Hematopoietic multipotent progenitor cell treated with erythropoietin and hydrocortisone succinate and interleukin-3 and kit ligand, for 4 days (in vitro differentiated cells): Measurements from ENCODE around the gene DQX1.

ENCODE experiments used
- DNase-seq: peaks from one replicate; pipeline ENCODE4 v3.0.0-alpha.2; 2015

Gene DQX1

GRCh38 chr2:74554820-74555531, 28.9 kb upstream of the DQX1 start:
- DNase-seq = peak; percentile 76

- DNase-seq = peak; percentile 91
Observed at GRCh38 chr2:74553892-74554819, 28.1 kb upstream of the DQX1 start, which contains the start of the genes DOK1 and LOXL3. Gene DOK1 (plus strand): TSS chr2:74554720. CDS start chr2:74554755, 35 bp downstream. Gene LOXL3 (minus strand): TSS chr2:74553942. CDS start chr2:74552634, 1,308 bp downstream.

- DNase-seq = peak; percentile 48
Observed at GRCh38 chr2:74552914-74553811, 27.1 kb upstream of the DQX1 start.

- DNase-seq = no peak
Observed at GRCh38 chr2:74551942-74552913, 26.2 kb upstream of the DQX1 start.

- no peak for DNase-seq
Observed at GRCh38 chr2:74551530-74551929, 25.5 kb upstream of the DQX1 start.

- DNase-seq = no peak
Observed at GRCh38 chr2:74550231-74550630, 24.2 kb upstream of the DQX1 start.

- DNase-seq = peak; percentile 86
Observed at GRCh38 chr2:74548900-74549826, 23.1 kb upstream of the DQX1 start.

- no peak for DNase-seq
Observed at GRCh38 chr2:74548285-74548899, 22.4 kb upstream of the DQX1 start.

- no peak for DNase-seq
Observed at GRCh38 chr2:74546004-74546403, 20.0 kb upstream of the DQX1 start.

GRCh38 chr2:74544634-74545033, 18.6 kb upstream of the DQX1 start:
- DNase-seq = no peak

- no peak for DNase-seq
Observed at GRCh38 chr2:74542978-74543377, 16.9 kb upstream of the DQX1 start.

GRCh38 chr2:74540291-74540690, 14.3 kb upstream of the DQX1 start:
- no peak for DNase-seq

- peak; percentile 35 for DNase-seq
Observed at GRCh38 chr2:74538881-74539339, 12.9 kb upstream of the DQX1 start.

- no peak for DNase-seq
Observed at GRCh38 chr2:74537140-74537539, 11.1 kb upstream of the DQX1 start.

GRCh38 chr2:74536166-74536950, 10.3 kb upstream of the DQX1 start:
- DNase-seq = no peak

GRCh38 chr2:74535440-74535965, 9.5 kb upstream of the DQX1 start:
- DNase-seq = no peak

- no peak for DNase-seq
Observed at GRCh38 chr2:74534411-74534810, 8.4 kb upstream of the DQX1 start.

- no peak for DNase-seq
Observed at GRCh38 chr2:74533464-74533863, 7.4 kb upstream of the DQX1 start.

GRCh38 chr2:74532222-74532621, 6.2 kb upstream of the DQX1 start:
- peak; percentile 85 for DNase-seq
